Omental fat pad (tissue), 4 donors: ENCODE data around the gene LTC4S. TPM values are rescaled to one million over a fixed set of nuclear protein-coding genes. Genes with fewer than 3 reads are reported as not detected.
A peak's percentile ranks its signal among the peaks of the same experiment; 100 is the strongest.

ENCODE experiments used
- ATAC-seq: fragments of 150-250 bp; one replicate; pipeline ENCODE4 v1.9.1; 2016; ENCODE audit warnings: mild to moderate bottlenecking, moderate library complexity; ENCODE audit not compliant: low FRiP score
- DNase-seq: peaks from one replicate; pipeline ENCODE4 v3.0.0-alpha.2; 2019; ENCODE audit warnings: low spot score
- CTCF ChIP-seq, 3 donors: fragments of 450-650 bp; IDR thresholded peaks; one replicate each; pipeline ENCODE4 v1.5.1; 2016 to 2017; ENCODE audit warnings: antibody characterized with exemption in 3 of 3, mild to moderate bottlenecking in 3 of 3, moderate library complexity in 2 of 3
- total RNA-seq, 4 donors: library from RNA; depleted of rRNA; stranded (reverse); fragments of >200 nt; gene quantifications; one replicate each; pipeline ENCODE4 v1.1.0, GENCODE V29; 2016

LTC4S gene
- total RNA-seq, 4 donors from 2014 or later: 7.1 to 15.1 (median 12.0) TPM

GRCh38 chr5:179821298-179822058, 27.7 kb downstream of the LTC4S start:
- DNase-seq: peak; percentile 89
- ATAC-seq: peak; percentile 43
- no peak for TF ChIP-seq CTCF (IDR thresholded peaks at IDR 0.05)

GRCh38 chr5:179822059-179822432, 28.3 kb downstream of the LTC4S start:
- TF ChIP-seq CTCF (IDR thresholded peaks at IDR 0.05): no peak
- DNase-seq: no peak
- no peak for ATAC-seq

GRCh38 chr5:179822444-179822990, 28.7 kb downstream of the LTC4S start:
- ATAC-seq: no peak
- TF ChIP-seq CTCF (IDR thresholded peaks at IDR 0.05): no peak
- DNase-seq: no peak

- no peak for DNase-seq
- no peak for TF ChIP-seq CTCF (IDR thresholded peaks at IDR 0.05)
Observed at GRCh38 chr5:179823937-179824744, 30.4 kb downstream of the LTC4S start.

GRCh38 chr5:179824745-179825112, 30.9 kb downstream of the LTC4S start:
- no peak for DNase-seq
- no peak for ATAC-seq
- no peak for TF ChIP-seq CTCF (IDR thresholded peaks at IDR 0.05)

More at GRCh38 chr5:179823937-179824744, 30.4 kb downstream of the LTC4S start:
- ATAC-seq: no peak

GRCh38 chr5:179825655-179826182, 31.9 kb downstream of the LTC4S start:
- DNase-seq (no peak), ATAC-seq (no peak)
- no peak for TF ChIP-seq CTCF (IDR thresholded peaks at IDR 0.05)
